IMR-90 (cell line): ENCODE measurements around the gene ANGPTL7. TPM values are rescaled to one million over a fixed set of nuclear protein-coding genes. Genes with fewer than 3 reads are reported as not detected.

Source experiments
- ATAC-seq: fragments of 200-7000 bp; cut with Tn5 transposase; 2 replicates; pipeline ENCODE4 v1.9.1; 2020; ENCODE audit warnings: low read depth, mild to moderate bottlenecking, moderate library complexity
- BruUV-seq: library from RNA; stranded (reverse); fragments of 400-500 nt; replicated peaks from 2 replicates; lab custom pipeline; 2021; lab: Mats Ljungman, UMichigan
- CTCF ChIA-PET: fragments of 300-600 bp; formaldehyde crosslinking; extraction: SDS; loops from one replicate; lab custom pipeline; 2021; ENCODE audit warnings: antibody characterized with exemption; lab: Yijun Ruan, JAX
- POLR2A ChIA-PET: fragments of 300-600 bp; sonication (Branson Sonifier 250); formaldehyde crosslinking; loops from one replicate; lab custom pipeline; 2022; ENCODE audit warnings: antibody characterized with exemption; ENCODE audit not compliant: unreplicated experiment; lab: Charles Lee
- DNase-seq: peaks from one replicate; pipeline ENCODE4 v3.0.0; 2013
- H2AFZ ChIP-seq: replicated peaks from 2 replicates; pipeline ENCODE3; 2013; ENCODE audit warnings: low read length, mild to moderate bottlenecking; ENCODE audit not compliant: poor library complexity
- H2AK5ac ChIP-seq: 2 replicates; pipeline ENCODE4 v1.6.1; 2013; ENCODE audit warnings: low read depth, low read length, inconsistent platforms
- H2AK9ac ChIP-seq: replicated peaks from 2 replicates; pipeline ENCODE3; 2013; ENCODE audit warnings: mild to moderate bottlenecking, low read depth, low read length, moderate library complexity; ENCODE audit not compliant: poor library complexity
- H2BK120ac ChIP-seq: 2 replicates; pipeline ENCODE4 v1.6.1; 2013; ENCODE audit warnings: low read depth, low read length, inconsistent platforms
- H2BK15ac ChIP-seq: 3 replicates; pipeline ENCODE4 v1.6.1; 2013; ENCODE audit warnings: low read depth, low read length, inconsistent platforms
- H2BK20ac ChIP-seq: 2 replicates; pipeline ENCODE4 v1.6.1; 2013; ENCODE audit warnings: low read depth, mild to moderate bottlenecking, inconsistent platforms, low read length, moderate library complexity
- H2BK5ac ChIP-seq: 2 replicates; pipeline ENCODE4 v1.6.1; 2013; ENCODE audit warnings: mild to moderate bottlenecking, low read depth, low read length, inconsistent platforms; ENCODE audit not compliant: poor library complexity, severe bottlenecking
- H3K14ac ChIP-seq: replicated peaks from 2 replicates; pipeline ENCODE4 v1.6.1; 2013; ENCODE audit warnings: low read depth, low read length, inconsistent platforms
- H3K18ac ChIP-seq: 2 replicates; pipeline ENCODE4 v1.6.1; 2013; ENCODE audit warnings: low read depth, low read length, control low read depth
- H3K23ac ChIP-seq: 2 replicates; pipeline ENCODE4 v1.6.1; 2013; ENCODE audit warnings: low read depth, low read length, inconsistent platforms
- H3K27ac ChIP-seq: 2 replicates; pipeline ENCODE4 v1.5.1; 2013; ENCODE audit warnings: mild to moderate bottlenecking, control low read depth, low read length; ENCODE audit not compliant: insufficient read depth
- H3K27me3 ChIP-seq: 2 replicates; pipeline ENCODE4 v1.6.1; 2013; ENCODE audit warnings: low read length; ENCODE audit not compliant: control insufficient read depth, insufficient read depth
- H3K36me3 ChIP-seq: 2 replicates; pipeline ENCODE4 v1.6.1; 2013; ENCODE audit warnings: low read length, mixed read lengths; ENCODE audit not compliant: control insufficient read depth, insufficient read depth
- H3K4ac ChIP-seq: 2 replicates; pipeline ENCODE4 v1.6.1; 2013; ENCODE audit warnings: low read depth, low read length, inconsistent platforms
- H3K4me1 ChIP-seq: 2 replicates; pipeline ENCODE4 v1.6.1; 2013; ENCODE audit warnings: low read length, mixed read lengths; ENCODE audit not compliant: control insufficient read depth, insufficient read depth
- H3K4me2 ChIP-seq: 2 replicates; pipeline ENCODE4 v1.6.1; 2013; ENCODE audit warnings: low read depth, mild to moderate bottlenecking, control low read depth, low read length, moderate library complexity
- H3K4me3 ChIP-seq: 2 replicates; pipeline ENCODE4 v1.5.1; 2013; ENCODE audit warnings: low read depth, mild to moderate bottlenecking, control low read depth, low read length, moderate library complexity; ENCODE audit not compliant: insufficient read depth
- H3K56ac ChIP-seq: 2 replicates; pipeline ENCODE4 v1.6.1; 2013; ENCODE audit warnings: low read length, inconsistent platforms; ENCODE audit not compliant: insufficient read depth; ENCODE audit errors: extremely low read depth
- H3K79me1 ChIP-seq, 2 experiments: 2 replicates each; pipeline ENCODE4 v1.6.1; 2013; ENCODE audit warnings: low read length in 2 of 2, inconsistent platforms in 1 of 2, low read depth in 1 of 2
- H3K9ac ChIP-seq: 2 replicates; pipeline ENCODE4 v1.6.1; 2013; ENCODE audit warnings: low read depth, low read length, control low read depth
- H3K9me1 ChIP-seq: 2 replicates; pipeline ENCODE4 v1.6.1; 2013; ENCODE audit warnings: low read length, inconsistent platforms; ENCODE audit not compliant: insufficient read depth
- H3K9me3 ChIP-seq: 2 replicates; pipeline ENCODE4 v1.6.1; 2013; ENCODE audit warnings: low read length; ENCODE audit not compliant: control insufficient read depth, insufficient read depth
- H4K20me1 ChIP-seq: 2 replicates; pipeline ENCODE4 v1.6.1; 2013; ENCODE audit warnings: low read length, inconsistent platforms; ENCODE audit not compliant: insufficient read depth
- H4K5ac ChIP-seq: 2 replicates; pipeline ENCODE4 v1.6.1; 2013; ENCODE audit warnings: mild to moderate bottlenecking, low read depth, low read length, control low read depth
- H4K8ac ChIP-seq, 2 experiments: 2 replicates each; pipeline ENCODE4 v1.6.1; 2013; ENCODE audit warnings: low read depth in 2 of 2, low read length in 2 of 2, control low read depth in 1 of 2, inconsistent platforms in 1 of 2
- H4K91ac ChIP-seq: 2 replicates; pipeline ENCODE4 v1.6.1; 2013; ENCODE audit warnings: low read depth, low read length, inconsistent platforms; ENCODE audit not compliant: insufficient read depth
- CTCF ChIP-seq: conservative IDR thresholded peaks from 2 replicates; pipeline ENCODE4 v1.5.1; 2012; ENCODE audit warnings: mild to moderate bottlenecking, low read depth, low read length, improper control_type of control experiment
- RAD21 ChIP-seq: IDR thresholded peaks from 2 replicates; pipeline ENCODE4 v1.6.1; 2012; ENCODE audit warnings: low read length, improper control_type of control experiment
- SMC3 ChIP-seq: fragments of 150-350 bp; IDR thresholded peaks from 2 replicates; pipeline ENCODE4 v1.6.1; 2016; ENCODE audit warnings: low read depth, mild to moderate bottlenecking, antibody characterized with exemption, low read length, moderate library complexity
- WGBS, 2 experiments: methylation state at CpG; one replicate each; pipeline versions ENCODE4 v1.1.5 to v1.1.7; 2013; ENCODE audit warnings: missing lambda C conversion rate in 2 of 2; ENCODE audit not compliant: insufficient read length in 1 of 2; ENCODE audit errors: extremely low coverage in 2 of 2; 5-methylcytosine and 5-hydroxymethylcytosine counted together
- dilution Hi-C: fragments of 300-500 bp; cut with HindIII; formaldehyde crosslinking; loops from one replicate; pipeline ENCODE4 v1.14.3; 2018; ENCODE audit warnings: low sequenced_read_pairs; ENCODE audit not compliant: unreplicated experiment
- in situ Hi-C: fragments of 300-500 bp; cut with MboI; formaldehyde crosslinking; loops from 3 replicates; pipeline ENCODE4 v1.14.3; 2019; ENCODE audit warnings: low sequenced_read_pairs, inconsistent platforms, mixed read lengths
- intact Hi-C: fragments of 100-400 bp; cut with micrococcal nuclease; formaldehyde crosslinking; loops from 2 replicates; pipeline ENCODE4 v1.10.0; 2022
- polyA plus RNA-seq, 3 experiments: library from polyadenylated mRNA; depleted of rRNA; stranded (reverse); fragments of >200 nt; gene quantifications; 2 replicates each; pipeline ENCODE4 v1.2.3, GENCODE V29; 2012; ENCODE audit warnings: low replicate concordance in 1 of 3
- total RNA-seq: library from RNA; depleted of rRNA; stranded (reverse); fragments of >200 nt; gene quantifications from 2 replicates; pipeline ENCODE4 v1.2.3, GENCODE V29; 2012
- TF ChIP-seq, protein P1 (sequence below): fragments of 150-350 bp; IDR thresholded peaks from 2 replicates; pipeline ENCODE4 v1.6.1; 2016; ENCODE audit warnings: low read depth, mild to moderate bottlenecking, low read length, moderate library complexity, borderline replicate concordance

ANGPTL7 gene
- total and polyA plus RNA-seq, 2 of the 4 experiments (the other 2 are of a cell fraction): under 0.01 TPM; not detected in 1

GRCh38 chr1:11152755-11153154 lies 36.4 kb upstream of the ANGPTL7 start:
- in situ Hi-C loops (no loop called here), dilution Hi-C loops (no loop called here), intact Hi-C loops (loop anchor here (5.0 kb wide), 1 partner anchor 55 kb away; the partner anchor contains the start of gene EXOSC10)
- H2BK15ac ChIP-seq: no peak overlapping the region
- H3K9ac ChIP-seq: no peak overlapping the region
- no peak overlapping the region for H3K23ac ChIP-seq
- no peaks in the 10 kb centered on the region for H3K9me3 ChIP-seq
- no peak overlapping the region for H3K4me3 ChIP-seq
- H4K5ac ChIP-seq: no peak overlapping the region
- peaks cover 9% of the 10 kb centered on the region for H3K4me1 ChIP-seq
- BruUV-seq: no TSS peak
- H4K8ac ChIP-seq: no peak overlapping the region
- H3K56ac ChIP-seq: no peak overlapping the region
- H3K14ac ChIP-seq: no peak overlapping the region
- no peak overlapping the region for H3K4ac ChIP-seq
- CTCF ChIA-PET: no interaction called here
- no peak overlapping the region for H3K27ac ChIP-seq
- H4K20me1 ChIP-seq: no peaks in the 10 kb centered on the region
- 100% methylated on average over 2 of the region's 9 CpGs; no CpG with 5 or more reads in 1 of the 2 experiments for WGBS, 2 experiments
- no peak overlapping the region for H2BK120ac ChIP-seq
- no peak overlapping the region for H2BK20ac ChIP-seq
- peaks cover 5 to 11% of the 10 kb centered on the region in 2 experiments; a peak in 3 of 4 replicates for H3K79me1 ChIP-seq
- no peak overlapping the region for H2AK9ac ChIP-seq
- POLR2A ChIA-PET: no interaction called here
- DNase-seq (no peak), ATAC-seq (no peak)
- no peak overlapping the region for H2AFZ ChIP-seq
- peaks cover 17% of the 10 kb centered on the region for H3K36me3 ChIP-seq
- H3K9me1 ChIP-seq: peaks cover 12% of the 10 kb centered on the region; the same call in 1 of the 2 replicates
- TF ChIP-seq SMC3 (no peak), CTCF (no peak), RAD21 (no peak)
- TF ChIP-seq, protein P1, sequence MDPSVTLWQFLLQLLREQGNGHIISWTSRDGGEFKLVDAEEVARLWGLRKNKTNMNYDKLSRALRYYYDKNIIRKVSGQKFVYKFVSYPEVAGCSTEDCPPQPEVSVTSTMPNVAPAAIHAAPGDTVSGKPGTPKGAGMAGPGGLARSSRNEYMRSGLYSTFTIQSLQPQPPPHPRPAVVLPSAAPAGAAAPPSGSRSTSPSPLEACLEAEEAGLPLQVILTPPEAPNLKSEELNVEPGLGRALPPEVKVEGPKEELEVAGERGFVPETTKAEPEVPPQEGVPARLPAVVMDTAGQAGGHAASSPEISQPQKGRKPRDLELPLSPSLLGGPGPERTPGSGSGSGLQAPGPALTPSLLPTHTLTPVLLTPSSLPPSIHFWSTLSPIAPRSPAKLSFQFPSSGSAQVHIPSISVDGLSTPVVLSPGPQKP: no peak
- H3K4me2 ChIP-seq: no peak overlapping the region
- H2BK5ac ChIP-seq: no peak overlapping the region
- H3K18ac ChIP-seq: no peak overlapping the region
- H3K27me3 ChIP-seq: no peaks in the 10 kb centered on the region
- H2AK5ac ChIP-seq: no peak overlapping the region
- H4K91ac ChIP-seq: no peak overlapping the region
